ENCODE results near the gene KCNIP4. TPM values are rescaled to one million over a fixed set of nuclear protein-coding genes. Genes with fewer than 3 reads are reported as not detected.

KCNIP4 gene
- total RNA-seq, 4 donors from 2014 or later, result 1.3 to 11.1 TPM; not detected in 2

GRCh38 chr4:21688596-21689265 lies 259.8 kb downstream of the KCNIP4 start:
- no peaks in the 10 kb centered on the region for H3K9me3 ChIP-seq
- TF ChIP-seq POLR2A (IDR thresholded peaks at IDR 0.05), result no peak
- TF ChIP-seq, protein P1, sequence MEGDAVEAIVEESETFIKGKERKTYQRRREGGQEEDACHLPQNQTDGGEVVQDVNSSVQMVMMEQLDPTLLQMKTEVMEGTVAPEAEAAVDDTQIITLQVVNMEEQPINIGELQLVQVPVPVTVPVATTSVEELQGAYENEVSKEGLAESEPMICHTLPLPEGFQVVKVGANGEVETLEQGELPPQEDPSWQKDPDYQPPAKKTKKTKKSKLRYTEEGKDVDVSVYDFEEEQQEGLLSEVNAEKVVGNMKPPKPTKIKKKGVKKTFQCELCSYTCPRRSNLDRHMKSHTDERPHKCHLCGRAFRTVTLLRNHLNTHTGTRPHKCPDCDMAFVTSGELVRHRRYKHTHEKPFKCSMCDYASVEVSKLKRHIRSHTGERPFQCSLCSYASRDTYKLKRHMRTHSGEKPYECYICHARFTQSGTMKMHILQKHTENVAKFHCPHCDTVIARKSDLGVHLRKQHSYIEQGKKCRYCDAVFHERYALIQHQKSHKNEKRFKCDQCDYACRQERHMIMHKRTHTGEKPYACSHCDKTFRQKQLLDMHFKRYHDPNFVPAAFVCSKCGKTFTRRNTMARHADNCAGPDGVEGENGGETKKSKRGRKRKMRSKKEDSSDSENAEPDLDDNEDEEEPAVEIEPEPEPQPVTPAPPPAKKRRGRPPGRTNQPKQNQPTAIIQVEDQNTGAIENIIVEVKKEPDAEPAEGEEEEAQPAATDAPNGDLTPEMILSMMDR (IDR thresholded peaks at IDR 0.05), result no peak
- intact Hi-C loops (cut with DNase I; ENCODE audit: low total_unique reads), result no loop called here
- H3K36me3 ChIP-seq, result no peaks in the 10 kb centered on the region
- no peaks in the 10 kb centered on the region for H3K4me1 ChIP-seq
- no peak overlapping the region for H3K27ac ChIP-seq
- no peaks in the 10 kb centered on the region for H3K27me3 ChIP-seq
- no peak overlapping the region for H3K4me3 ChIP-seq
- no peak for DNase-seq

DNA sequence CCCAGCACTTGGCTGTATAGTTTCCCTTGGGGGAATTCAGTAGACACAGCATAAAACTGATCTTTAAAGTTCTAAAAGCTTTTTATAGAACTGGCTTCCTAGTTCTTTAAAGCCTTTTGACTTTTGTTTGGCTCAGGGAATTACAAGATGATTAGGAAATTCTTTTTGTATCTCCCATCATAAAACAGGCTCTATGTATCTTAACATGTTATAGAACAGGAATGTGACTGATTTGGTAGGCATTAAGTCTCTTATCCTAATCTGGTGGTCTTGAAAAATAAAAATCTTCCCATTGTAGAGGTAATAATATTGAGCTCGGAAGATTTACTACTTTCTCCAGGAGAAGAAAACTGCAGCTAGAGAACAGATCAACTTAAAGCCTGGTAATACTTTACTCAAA lies 262.7 kb downstream of the KCNIP4 start:
- DNase-seq, result no peak
- Histone ChIP-seq H3K4me3 (no peak overlapping the region), H3K4me1 (no peaks in the 10 kb centered on the region), H3K27me3 (no peaks in the 10 kb centered on the region), H3K27ac (no peak overlapping the region), H3K9me3 (no peaks in the 10 kb centered on the region), H3K36me3 (no peaks in the 10 kb centered on the region)
- TF ChIP-seq POLR2A (IDR thresholded peaks at IDR 0.05), result no peak
- TF ChIP-seq, protein P1 (IDR thresholded peaks at IDR 0.05), result no peak
- intact Hi-C loops (cut with DNase I; ENCODE audit: low total_unique reads), result no loop called here

DNA sequence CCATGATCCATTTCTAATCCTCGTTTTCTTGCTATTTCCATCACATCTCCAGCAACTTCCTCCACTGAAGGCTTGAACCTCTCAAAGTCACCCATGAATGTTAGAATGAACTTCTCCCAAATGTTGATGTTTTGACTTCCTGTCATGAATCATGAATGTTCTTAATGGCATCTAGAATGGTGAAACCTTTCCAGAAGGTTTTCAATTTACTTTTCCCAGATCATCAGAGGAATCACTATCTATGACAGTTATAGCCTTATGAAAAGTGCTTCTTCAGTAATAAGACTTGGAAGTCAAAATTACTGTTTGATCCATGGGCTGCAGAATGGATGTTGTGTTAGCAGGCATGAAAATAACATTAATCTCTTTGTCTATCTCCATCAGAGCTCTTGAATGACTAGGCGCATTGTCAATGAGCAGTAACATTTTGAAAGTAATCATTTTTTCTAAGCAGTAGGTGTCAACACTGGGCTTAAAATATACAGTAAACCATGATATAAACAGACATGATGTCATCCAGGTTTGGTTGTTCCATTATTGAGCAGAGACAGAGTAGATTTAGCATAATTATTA lies 268.2 kb downstream of the KCNIP4 start:
- TF ChIP-seq POLR2A (IDR thresholded peaks at IDR 0.05), result no peak
- TF ChIP-seq, protein P1 (IDR thresholded peaks at IDR 0.05), result no peak

DNA sequence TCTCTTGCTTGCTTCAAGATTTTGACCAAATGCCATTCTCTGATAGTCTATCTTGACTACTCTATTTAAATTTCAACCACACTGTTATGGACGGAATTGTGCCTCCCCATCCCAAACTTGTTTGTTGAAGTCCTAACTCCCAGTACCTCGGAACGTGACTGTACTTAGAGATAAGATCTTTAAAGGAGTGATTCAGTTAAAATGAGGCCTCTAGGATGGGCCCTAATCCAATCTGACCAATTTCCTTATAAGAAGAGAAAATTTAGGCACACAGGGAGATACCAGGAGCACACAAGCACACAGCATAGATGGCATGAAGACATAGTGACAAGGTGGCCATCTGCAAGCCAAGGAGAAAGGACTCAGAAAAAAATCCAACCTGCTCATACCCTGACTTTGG lies 269.9 kb downstream of the KCNIP4 start:
- no peak for TF ChIP-seq POLR2A (IDR thresholded peaks at IDR 0.05)
- TF ChIP-seq, protein P1 (IDR thresholded peaks at IDR 0.05), result no peak
- no peaks in the 10 kb centered on the region for H3K9me3 ChIP-seq
- H3K4me1 ChIP-seq, result no peaks in the 10 kb centered on the region
- H3K27me3 ChIP-seq, result no peaks in the 10 kb centered on the region
- DNase-seq, result no peak
- intact Hi-C loops (cut with DNase I; ENCODE audit: low total_unique reads), result no loop called here
- H3K36me3 ChIP-seq, result no peaks in the 10 kb centered on the region
- no peak overlapping the region for H3K27ac ChIP-seq
- H3K4me3 ChIP-seq, result no peak overlapping the region

More for the DNA sequence above, 268.2 kb downstream of the KCNIP4 start:
- no peak for DNase-seq
- Histone ChIP-seq H3K4me1 (no peaks in the 10 kb centered on the region), H3K27me3 (no peaks in the 10 kb centered on the region), H3K9me3 (no peaks in the 10 kb centered on the region), H3K36me3 (no peaks in the 10 kb centered on the region), H3K27ac (no peak overlapping the region), H3K4me3 (no peak overlapping the region)
- intact Hi-C loops (cut with DNase I; ENCODE audit: low total_unique reads), result no loop called here

GRCh38 chr4:21677173-21677572 lies 271.4 kb downstream of the KCNIP4 start:
- Histone ChIP-seq H3K4me1 (no peaks in the 10 kb centered on the region), H3K27me3 (no peaks in the 10 kb centered on the region), H3K9me3 (no peaks in the 10 kb centered on the region), H3K36me3 (no peaks in the 10 kb centered on the region), H3K4me3 (no peak overlapping the region), H3K27ac (no peak overlapping the region)
- TF ChIP-seq, protein P1 (IDR thresholded peaks at IDR 0.05), result no peak
- TF ChIP-seq POLR2A (IDR thresholded peaks at IDR 0.05), result no peak
- no peak for DNase-seq
- intact Hi-C loops (cut with DNase I; ENCODE audit: low total_unique reads), result no loop called here
